Measurements from ENCODE around the gene METTL2B. TPM values are rescaled to one million over a fixed set of nuclear protein-coding genes. Genes with fewer than 3 reads are reported as not detected.

The METTL2B gene
- 29.0 and 35.6 TPM in 2 replicates for total RNA-seq

GRCh38 chr7:128476402-128477335 lies at the start of gene METTL2B:
METTL2B (plus strand) TSS chr7:128476748; CDS start chr7:128476766, 18 bp downstream.

GRCh38 chr7:128455543-128456254 lies 20.8 kb upstream of the METTL2B start, which contains the start of gene HILPDA:
HILPDA (plus strand) TSS chr7:128455878; CDS start chr7:128457269, 1,391 bp downstream.

Small RNA genes within 50 kb of the gene (small RNA-seq; reads per million reads assigned to genes)
- not detected for gene AC010655.1
- gene AC010655.2, result not detected
- not detected for gene RF00017
- gene RNU7-54P, result not detected

Other genes starting within 250 kb of the METTL2B start
- gene LEP, start 235.5 kb upstream of the METTL2B start, total RNA-seq, result not detected in 2 replicates
- 15.7 and 22.1 TPM in 2 replicates for gene RBM28, start 132.8 kb upstream of the METTL2B start, total RNA-seq
- not detected in 2 replicates for gene PRRT4, start 115.1 kb upstream of the METTL2B start, total RNA-seq
- gene IMPDH1, start 66.8 kb upstream of the METTL2B start, total RNA-seq, result 79.7 and 85.1 TPM in 2 replicates
- gene HILPDA, start 20.9 kb upstream of the METTL2B start, total RNA-seq, result 13.0 and 14.0 TPM in 2 replicates
- gene GARIN1A, start 195.5 kb downstream of the METTL2B start, total RNA-seq, result 0.33 and 1.2 TPM in 2 replicates

All from vein endothelial cell (primary cell).